SK-N-SH treated with all-trans-retinoic acid at 6 μM for 48 hours (cell line): Measurements from ENCODE around the gene UBAP2.

ENCODE experiments used
- ARNTL ChIP-seq: fragments of 450-650 bp; formaldehyde crosslinking; IDR thresholded peaks from 2 replicates; pipeline ENCODE4 v1.5.0; 2020; ENCODE audit warnings: low read depth, mild to moderate bottlenecking, moderate library complexity, borderline replicate concordance
- ESRRG ChIP-seq: fragments of 250-450 bp; sonication (Bioruptor Pico); IDR thresholded peaks from 2 replicates; pipeline ENCODE4 v1.6.1; 2021; ENCODE audit warnings: mild to moderate bottlenecking
- GLIS3 ChIP-seq: fragments of 250-450 bp; sonication (Bioruptor Pico); IDR thresholded peaks from 2 replicates; pipeline ENCODE4 v1.5.0; 2020; ENCODE audit warnings: mild to moderate bottlenecking, moderate library complexity
- ZFP3 ChIP-seq: fragments of 250-450 bp; sonication (Bioruptor Pico); IDR thresholded peaks from 2 replicates; pipeline ENCODE4 v1.5.0; 2020; ENCODE audit warnings: mild to moderate bottlenecking, moderate library complexity
- TF ChIP-seq, protein P1 (sequence below): fragments of 250-450 bp; sonication (Bioruptor Pico); IDR thresholded peaks from 2 replicates; pipeline ENCODE4 v1.8.0; 2020; ENCODE audit warnings: mild to moderate bottlenecking, moderate library complexity, borderline replicate concordance

DNA sequence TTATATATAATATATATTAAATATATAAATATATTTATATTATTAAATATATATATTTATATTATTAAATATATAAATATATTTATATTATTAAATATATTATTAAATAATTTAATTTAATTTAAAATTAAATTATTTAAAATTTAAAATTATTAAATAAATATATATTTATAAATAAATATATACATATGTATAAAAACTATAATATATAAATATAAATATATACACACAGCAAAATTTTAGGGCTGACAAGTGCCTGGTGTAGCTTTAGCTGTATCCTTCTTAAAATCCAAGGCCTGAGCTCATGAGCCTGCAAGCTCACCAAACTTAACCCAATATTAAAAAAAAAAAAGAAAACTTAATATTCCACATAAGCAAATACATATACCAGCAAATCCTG is 53.2 kb downstream of the UBAP2 start:
- TF ChIP-seq GLIS3 (CRISPR knock-in tag) (no peak), ESRRG (CRISPR knock-in tag) (no peak), ZFP3 (CRISPR knock-in tag) (no peak), ARNTL (CRISPR knock-in tag) (no peak)
- TF ChIP-seq, protein P1, sequence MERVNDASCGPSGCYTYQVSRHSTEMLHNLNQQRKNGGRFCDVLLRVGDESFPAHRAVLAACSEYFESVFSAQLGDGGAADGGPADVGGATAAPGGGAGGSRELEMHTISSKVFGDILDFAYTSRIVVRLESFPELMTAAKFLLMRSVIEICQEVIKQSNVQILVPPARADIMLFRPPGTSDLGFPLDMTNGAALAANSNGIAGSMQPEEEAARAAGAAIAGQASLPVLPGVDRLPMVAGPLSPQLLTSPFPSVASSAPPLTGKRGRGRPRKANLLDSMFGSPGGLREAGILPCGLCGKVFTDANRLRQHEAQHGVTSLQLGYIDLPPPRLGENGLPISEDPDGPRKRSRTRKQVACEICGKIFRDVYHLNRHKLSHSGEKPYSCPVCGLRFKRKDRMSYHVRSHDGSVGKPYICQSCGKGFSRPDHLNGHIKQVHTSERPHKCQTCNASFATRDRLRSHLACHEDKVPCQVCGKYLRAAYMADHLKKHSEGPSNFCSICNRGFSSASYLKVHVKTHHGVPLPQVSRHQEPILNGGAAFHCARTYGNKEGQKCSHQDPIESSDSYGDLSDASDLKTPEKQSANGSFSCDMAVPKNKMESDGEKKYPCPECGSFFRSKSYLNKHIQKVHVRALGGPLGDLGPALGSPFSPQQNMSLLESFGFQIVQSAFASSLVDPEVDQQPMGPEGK (CRISPR knock-in tag): no peak
